ENCODE measurements around the gene LRRC66. TPM values are rescaled to one million over a fixed set of nuclear protein-coding genes. Genes with fewer than 3 reads are reported as not detected.

LRRC66 gene
- total RNA-seq, 1 experiment from 2014 or later, result not detected

DNA sequence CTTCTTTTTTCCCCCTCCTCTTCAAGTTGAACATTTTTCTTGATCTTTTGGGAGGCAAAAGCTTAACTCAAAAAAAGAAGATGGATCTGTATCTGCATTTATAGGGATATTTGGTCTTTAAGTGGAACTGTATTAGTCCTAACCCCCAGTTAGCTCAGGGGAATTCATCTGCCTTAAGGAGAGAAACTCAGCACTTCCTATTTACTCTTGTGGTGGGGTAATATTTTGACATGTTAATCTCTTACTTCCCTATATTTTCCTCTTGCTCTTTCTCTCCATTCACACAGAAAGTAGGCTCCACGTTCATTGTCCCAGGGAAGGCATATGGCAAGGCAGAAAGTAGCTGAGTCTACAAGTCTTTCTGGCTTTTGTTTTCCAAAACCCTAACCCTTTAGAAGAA lies 5.3 kb downstream of the LRRC66 start:
- TF ChIP-seq, protein P1, sequence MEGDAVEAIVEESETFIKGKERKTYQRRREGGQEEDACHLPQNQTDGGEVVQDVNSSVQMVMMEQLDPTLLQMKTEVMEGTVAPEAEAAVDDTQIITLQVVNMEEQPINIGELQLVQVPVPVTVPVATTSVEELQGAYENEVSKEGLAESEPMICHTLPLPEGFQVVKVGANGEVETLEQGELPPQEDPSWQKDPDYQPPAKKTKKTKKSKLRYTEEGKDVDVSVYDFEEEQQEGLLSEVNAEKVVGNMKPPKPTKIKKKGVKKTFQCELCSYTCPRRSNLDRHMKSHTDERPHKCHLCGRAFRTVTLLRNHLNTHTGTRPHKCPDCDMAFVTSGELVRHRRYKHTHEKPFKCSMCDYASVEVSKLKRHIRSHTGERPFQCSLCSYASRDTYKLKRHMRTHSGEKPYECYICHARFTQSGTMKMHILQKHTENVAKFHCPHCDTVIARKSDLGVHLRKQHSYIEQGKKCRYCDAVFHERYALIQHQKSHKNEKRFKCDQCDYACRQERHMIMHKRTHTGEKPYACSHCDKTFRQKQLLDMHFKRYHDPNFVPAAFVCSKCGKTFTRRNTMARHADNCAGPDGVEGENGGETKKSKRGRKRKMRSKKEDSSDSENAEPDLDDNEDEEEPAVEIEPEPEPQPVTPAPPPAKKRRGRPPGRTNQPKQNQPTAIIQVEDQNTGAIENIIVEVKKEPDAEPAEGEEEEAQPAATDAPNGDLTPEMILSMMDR (IDR thresholded peaks at IDR 0.05; ENCODE audit: unreplicated experiment), result no peak
- intact Hi-C loops (cut with micrococcal nuclease; ENCODE audit: unreplicated experiment), result no loop called here
- BruUV-seq (replicated peaks), result no TSS peak
- no peak for DNase-seq
- CTCF ChIA-PET, result no interaction called here
- Mint-ChIP-seq H3K4me3 (ENCODE audit: low read depth, unreplicated experiment) (no peak overlapping the region), H3K9me3 (ENCODE audit: low read depth, unreplicated experiment) (no peaks in the 10 kb centered on the region), H3K27ac (ENCODE audit: unreplicated experiment) (no peak overlapping the region), H3K4me1 (ENCODE audit: low read depth, unreplicated experiment) (peaks cover 4% of the 10 kb centered on the region), H3K36me3 (ENCODE audit: insufficient read depth, unreplicated experiment) (no peaks in the 10 kb centered on the region), H3K27me3 (ENCODE audit: unreplicated experiment) (no peaks in the 10 kb centered on the region)

DNA sequence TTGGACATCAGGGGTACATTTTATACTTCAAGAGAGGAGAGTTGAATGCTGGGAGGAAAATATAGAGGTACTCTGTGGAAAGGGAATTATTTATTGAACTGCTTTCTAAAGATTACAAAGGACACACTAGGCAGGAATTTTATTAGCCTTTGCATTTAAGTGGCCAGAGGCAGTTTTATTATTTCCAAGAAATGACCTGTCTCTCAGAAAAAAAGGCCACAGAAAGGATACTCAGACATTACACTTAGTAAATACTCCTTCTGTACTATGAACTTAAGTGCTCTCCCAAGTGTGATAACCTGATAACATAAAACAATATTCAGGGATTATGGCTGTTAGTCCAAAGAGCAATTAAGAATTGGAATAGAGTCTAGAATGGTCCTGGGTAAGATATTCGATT lies 7.5 kb downstream of the LRRC66 start:
- CTCF ChIA-PET, result no interaction called here
- DNase-seq, result no peak
- Mint-ChIP-seq H3K4me1 (ENCODE audit: low read depth, unreplicated experiment) (no peaks in the 10 kb centered on the region), H3K27me3 (ENCODE audit: unreplicated experiment) (no peaks in the 10 kb centered on the region), H3K36me3 (ENCODE audit: insufficient read depth, unreplicated experiment) (no peaks in the 10 kb centered on the region), H3K9me3 (ENCODE audit: low read depth, unreplicated experiment) (no peaks in the 10 kb centered on the region), H3K27ac (ENCODE audit: unreplicated experiment) (no peak overlapping the region), H3K4me3 (ENCODE audit: low read depth, unreplicated experiment) (no peak overlapping the region)
- TF ChIP-seq, protein P1 (IDR thresholded peaks at IDR 0.05; ENCODE audit: unreplicated experiment), result no peak
- no TSS peak for BruUV-seq (replicated peaks)
- intact Hi-C loops (cut with micrococcal nuclease; ENCODE audit: unreplicated experiment), result no loop called here

DNA sequence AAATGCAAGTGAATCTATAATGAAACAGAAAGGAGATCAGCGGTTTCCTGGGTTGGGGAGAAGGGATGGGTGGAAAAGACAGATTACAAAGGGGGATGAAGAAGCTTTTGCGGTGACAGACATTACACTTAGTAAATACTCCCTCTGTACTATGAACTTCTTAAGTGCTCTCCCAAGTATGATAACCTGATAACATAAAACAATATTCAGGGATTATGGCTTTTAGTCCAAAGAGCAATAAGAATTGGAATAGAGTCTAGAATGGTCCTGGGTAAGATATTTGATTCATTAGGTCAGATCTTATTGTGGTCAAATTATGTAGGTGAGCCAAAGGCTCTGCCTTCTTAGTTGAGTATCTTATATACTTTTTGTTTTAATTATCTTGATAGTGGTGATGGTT lies 9.2 kb downstream of the LRRC66 start:
- no TSS peak for BruUV-seq (replicated peaks)
- H3K9me3 Mint-ChIP-seq (ENCODE audit: low read depth, unreplicated experiment), result no peaks in the 10 kb centered on the region
- CTCF ChIA-PET, result no interaction called here
- no peak for DNase-seq
- no peak overlapping the region for H3K27ac Mint-ChIP-seq (ENCODE audit: unreplicated experiment)
- no peaks in the 10 kb centered on the region for H3K36me3 Mint-ChIP-seq (ENCODE audit: insufficient read depth, unreplicated experiment)
- no peak overlapping the region for H3K4me3 Mint-ChIP-seq (ENCODE audit: low read depth, unreplicated experiment)
- no peaks in the 10 kb centered on the region for H3K4me1 Mint-ChIP-seq (ENCODE audit: low read depth, unreplicated experiment)
- intact Hi-C loops (cut with micrococcal nuclease; ENCODE audit: unreplicated experiment), result no loop called here
- TF ChIP-seq, protein P1 (IDR thresholded peaks at IDR 0.05; ENCODE audit: unreplicated experiment), result no peak
- no peaks in the 10 kb centered on the region for H3K27me3 Mint-ChIP-seq (ENCODE audit: unreplicated experiment)

DNA sequence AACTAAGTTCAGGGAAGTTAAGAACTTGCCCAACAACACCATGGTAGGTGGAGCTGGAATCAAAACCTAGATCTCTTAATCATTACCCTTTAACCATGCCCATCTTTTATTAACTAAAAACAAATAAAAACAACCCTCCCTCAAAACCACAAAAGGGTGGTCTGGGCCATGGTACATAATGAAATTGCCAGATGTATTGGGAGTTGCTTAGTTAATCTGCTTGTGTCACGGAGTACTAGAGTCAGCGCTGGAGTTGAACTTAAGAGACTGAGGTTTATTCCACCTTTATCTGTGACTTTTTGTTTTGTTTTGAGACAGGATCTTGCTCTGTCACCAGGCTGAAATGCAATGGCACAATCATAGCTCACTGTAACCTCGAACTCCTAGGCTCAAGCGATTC lies 13.3 kb downstream of the LRRC66 start:
- H3K9me3 Mint-ChIP-seq (ENCODE audit: low read depth, unreplicated experiment), result no peaks in the 10 kb centered on the region
- no peaks in the 10 kb centered on the region for H3K27me3 Mint-ChIP-seq (ENCODE audit: unreplicated experiment)
- CTCF ChIA-PET, result no interaction called here
- DNase-seq, result no peak
- no peak overlapping the region for H3K27ac Mint-ChIP-seq (ENCODE audit: unreplicated experiment)
- BruUV-seq (replicated peaks), result no TSS peak
- H3K4me1 Mint-ChIP-seq (ENCODE audit: low read depth, unreplicated experiment), result no peaks in the 10 kb centered on the region
- intact Hi-C loops (cut with micrococcal nuclease; ENCODE audit: unreplicated experiment), result no loop called here
- no peak overlapping the region for H3K4me3 Mint-ChIP-seq (ENCODE audit: low read depth, unreplicated experiment)
- TF ChIP-seq, protein P1 (IDR thresholded peaks at IDR 0.05; ENCODE audit: unreplicated experiment), result no peak
- H3K36me3 Mint-ChIP-seq (ENCODE audit: insufficient read depth, unreplicated experiment), result no peaks in the 10 kb centered on the region
